Measurements from ENCODE around the gene CD1D.

DNA sequence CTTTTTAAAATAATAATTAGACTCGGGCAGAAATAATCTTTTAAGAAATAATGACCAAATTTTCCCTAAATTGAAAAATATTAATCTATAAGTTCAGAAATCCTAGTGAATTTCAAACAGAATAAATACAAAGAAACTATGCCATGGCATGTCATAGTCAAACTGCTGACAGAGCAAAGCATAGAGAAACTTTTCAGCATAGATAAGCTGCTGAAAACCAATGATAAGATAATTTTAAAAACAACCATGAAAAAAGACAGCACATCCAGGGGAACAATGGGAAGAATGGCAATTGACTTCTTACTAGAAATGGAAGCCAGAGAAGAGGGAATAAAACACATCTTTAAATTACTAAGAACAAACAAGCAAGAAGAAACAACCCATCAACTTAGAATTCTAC, 19.8 kb downstream of the CD1D start:
- TF ChIP-seq CTCF (IDR thresholded peaks at IDR 0.05) (no peak), POLR2A (IDR thresholded peaks at IDR 0.05) (no peak)

Measured in right lobe of liver (tissue), 4 donors.